ENCODE measurements around the gene MBD3.
"Not testable (repeated sequence)": the region's sequence is repeated elsewhere in the genome, so short reads cannot be mapped to it uniquely, and the experiment has no call there.

The MBD3 gene

DNA sequence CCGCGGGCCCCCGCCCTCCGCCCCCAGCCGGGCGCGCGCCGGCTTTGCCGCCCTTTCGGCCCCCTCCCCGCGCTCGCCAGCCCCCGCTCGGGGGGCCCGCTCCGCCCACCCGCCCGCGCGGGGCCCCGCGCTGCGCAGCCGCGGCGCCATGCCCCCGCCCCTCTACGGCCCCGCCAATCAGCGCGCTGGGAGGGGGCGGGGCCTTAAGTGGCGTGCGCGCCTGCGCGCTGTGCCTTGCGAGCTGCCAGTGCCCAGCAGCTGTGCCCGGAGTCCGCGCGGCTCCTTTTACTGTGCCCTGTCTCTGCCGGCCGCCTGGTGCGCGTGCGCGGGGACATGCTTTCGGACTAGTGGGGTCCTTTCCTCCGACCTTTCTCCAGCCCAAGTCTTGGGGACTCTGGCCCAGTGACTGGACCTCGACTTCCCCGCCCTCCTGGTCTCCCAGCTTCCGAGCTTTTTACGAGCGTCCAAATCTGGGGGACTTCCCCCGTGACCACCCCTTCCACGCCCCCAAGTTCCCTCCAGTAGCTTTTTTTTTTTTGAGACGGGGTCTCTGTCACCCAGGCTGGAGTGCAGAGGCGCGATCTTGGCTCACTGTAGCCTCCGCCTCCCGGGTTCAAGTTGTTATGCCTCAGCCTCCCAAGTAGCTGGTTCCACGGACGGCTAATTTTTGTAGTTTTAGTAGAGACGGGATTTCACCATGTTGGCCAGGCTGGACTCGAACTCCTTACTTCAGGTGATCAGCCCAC lies at the start of gene MBD3:
TSS of gene MBD3 (minus strand) at position 111 of the 746 bp plus-strand sequence. CDS start 234 bp downstream, outside the sequence.
- Histone ChIP-seq H3F3A (ENCODE audit: insufficient read depth, low read length) (0 out of 2 replicates have a peak, but pooled peaks cover 4% of the 10 kb centered on the region), H3K9ac (ENCODE audit: low read length) (peak within 1 kb of the TSS; percentile 100), H3K27me3 (ENCODE audit: insufficient read depth, low read length) (no peaks in the 10 kb centered on the region), H2AFZ (ENCODE audit: low read length) (no peak within 1 kb of the TSS), H3K9me2 (ENCODE audit: low read depth, low read length) (no peaks in the 10 kb centered on the region), H3K79me2 (ENCODE audit: insufficient read depth, low read length) (peaks cover 39% of the 10 kb centered on the region), H3K4me2 (ENCODE audit: low read length) (peak within 1 kb of the TSS; percentile 99), H3K9me3 (ENCODE audit: low read length) (no peaks in the 10 kb centered on the region), H3K36me3 (ENCODE audit: insufficient read depth, low read length) (peaks cover 50% of the 10 kb centered on the region), H3K27ac (ENCODE audit: low read depth, low read length, poor library complexity, severe bottlenecking) (peak within 1 kb of the TSS; percentile 92), H4K20me1 (ENCODE audit: insufficient read depth, low read length) (no peaks in the 10 kb centered on the region), H3K4me3 (ENCODE audit: low read depth, low read length, poor library complexity, severe bottlenecking) (peak within 1 kb of the TSS; percentile 99), H3K4me1 (ENCODE audit: insufficient read depth, low read length, severe bottlenecking) (peaks cover 41% of the 10 kb centered on the region)
- TF ChIP-seq CTCF (IDR thresholded peaks at IDR 0.05; ENCODE audit: low read length) (no peak), EZH2 (IDR thresholded peaks at IDR 0.05; ENCODE audit: borderline replicate concordance, low read length) (no peak)

GRCh38 chr19:1640893-1641448 lies 48.3 kb upstream of the MBD3 start:
- H3K4me3 ChIP-seq (ENCODE audit: low read depth, low read length, poor library complexity, severe bottlenecking); H3K4me2 ChIP-seq (ENCODE audit: low read length); H3K9ac ChIP-seq (ENCODE audit: low read length); H3F3A ChIP-seq (ENCODE audit: insufficient read depth, low read length); H2AFZ ChIP-seq (ENCODE audit: low read length); H3K9me3 ChIP-seq (ENCODE audit: low read length); H4K20me1 ChIP-seq (ENCODE audit: insufficient read depth, low read length); H3K27me3 ChIP-seq (ENCODE audit: insufficient read depth, low read length); H3K9me2 ChIP-seq (ENCODE audit: low read depth, low read length): not testable (repeated sequence)
- Histone ChIP-seq H3K79me2 (ENCODE audit: insufficient read depth, low read length) (peaks cover 80% of the 10 kb centered on the region), H3K4me1 (ENCODE audit: insufficient read depth, low read length, severe bottlenecking) (peaks cover 13% of the 10 kb centered on the region), H3K36me3 (ENCODE audit: insufficient read depth, low read length) (peaks cover 100% of the 10 kb centered on the region), H3K27ac (ENCODE audit: low read depth, low read length, poor library complexity, severe bottlenecking) (peak overlapping the region; percentile 46)

GRCh38 chr19:1636325-1637236 lies 43.9 kb upstream of the MBD3 start:
- Histone ChIP-seq H2AFZ (ENCODE audit: low read length) (no peak overlapping the region), H3K9ac (ENCODE audit: low read length) (no peak overlapping the region), H3K4me3 (ENCODE audit: low read depth, low read length, poor library complexity, severe bottlenecking) (no peak overlapping the region), H3K79me2 (ENCODE audit: insufficient read depth, low read length) (peaks cover 76% of the 10 kb centered on the region), H3K4me1 (ENCODE audit: insufficient read depth, low read length, severe bottlenecking) (peaks cover 25% of the 10 kb centered on the region), H3K27me3 (ENCODE audit: insufficient read depth, low read length) (no peaks in the 10 kb centered on the region), H3K9me3 (ENCODE audit: low read length) (no peaks in the 10 kb centered on the region), H3K36me3 (ENCODE audit: insufficient read depth, low read length) (peaks cover 99% of the 10 kb centered on the region), H4K20me1 (ENCODE audit: insufficient read depth, low read length) (no peaks in the 10 kb centered on the region), H3K27ac (ENCODE audit: low read depth, low read length, poor library complexity, severe bottlenecking) (no peak overlapping the region), H3F3A (ENCODE audit: insufficient read depth, low read length) (peaks cover 6% of the 10 kb centered on the region; the same call in 1 of the 2 replicates), H3K4me2 (ENCODE audit: low read length) (no peak overlapping the region), H3K9me2 (ENCODE audit: low read depth, low read length) (no peaks in the 10 kb centered on the region)
- no peak for TF ChIP-seq CTCF (IDR thresholded peaks at IDR 0.05; ENCODE audit: low read length)
- TF ChIP-seq EZH2 (IDR thresholded peaks at IDR 0.05; ENCODE audit: borderline replicate concordance, low read length): no peak

Measured in OCI-LY1 (cell line).